ENCODE results near the gene TMX2. TPM values are rescaled to one million over a fixed set of nuclear protein-coding genes. Genes with fewer than 3 reads are reported as not detected.
A peak's percentile ranks its signal among the peaks of the same experiment; 100 is the strongest.

TMX2 gene
- total and polyA plus RNA-seq, 9 of the 15 experiments (the other 6 are each of a cell fraction or from before 2014, with no cell fraction given) = 176 to 433 (median 227) TPM

GRCh38 chr11:57667117-57667735, 45.2 kb upstream of the TMX2 start (continued):
- TF ChIP-seq ZNF280A (IDR thresholded peaks at IDR 0.05; ENCODE audit: low read depth, partially characterized antibody) (no peak), SMARCE1 (IDR thresholded peaks at IDR 0.05) (no peak), ZBED1 (IDR thresholded peaks at IDR 0.05) (no peak), ZHX1 (conservative IDR thresholded peaks at IDR 0.05; ENCODE audit: low read length) (no peak; the same call in none of the 2 replicates), ZBTB43 (CRISPR knock-in tag; IDR thresholded peaks at IDR 0.05) (no peak), ZBTB33 (CRISPR knock-in tag; IDR thresholded peaks at IDR 0.05) (no peak), KLF16 (IDR thresholded peaks at IDR 0.05) (peak; percentile 21; the same call in 1 of the 2 replicates), ZNF324 (CRISPR knock-in tag; IDR thresholded peaks at IDR 0.05) (no peak), KAT2B (IDR thresholded peaks at IDR 0.05; ENCODE audit: low read depth, low read length) (no peak), ARID4B (CRISPR knock-in tag; IDR thresholded peaks at IDR 0.05) (no peak), GTF3C2 (IDR thresholded peaks at IDR 0.05; ENCODE audit: borderline replicate concordance, extremely low read depth, insufficient read length) (no peak), JUNB (CRISPR knock-in tag; conservative IDR thresholded peaks at IDR 0.05) (no peak)
